Bronchial epithelial cell (primary cell): ENCODE data around the gene CCDC3. TPM values are rescaled to one million over a fixed set of nuclear protein-coding genes. Genes with fewer than 3 reads are reported as not detected.

Experiments used
- DNase-seq: peaks from one replicate; pipeline ENCODE4 v3.0.0-alpha.2; 2010; ENCODE audit warnings: low read depth
- FAIRE-seq: peaks from 2 replicates; lab custom pipeline; 2011; peaks lifted over from hg19 to GRCh38; lab: Jason Lieb, UNC
- H3K27me3 ChIP-seq: 2 replicates; pipeline ENCODE4 v1.5.1; 2011; ENCODE audit warnings: low read length; ENCODE audit not compliant: control insufficient read depth, insufficient read depth
- H3K36me3 ChIP-seq: 2 replicates; pipeline ENCODE4 v1.5.1; 2011; ENCODE audit warnings: low read length; ENCODE audit not compliant: control insufficient read depth, insufficient read depth
- H3K4me3 ChIP-seq: 2 replicates; pipeline ENCODE4 v1.5.1; 2011; ENCODE audit warnings: mild to moderate bottlenecking, low read depth, low read length, control low read depth
- CTCF ChIP-seq: IDR thresholded peaks from 2 replicates; pipeline ENCODE4 v1.5.1; 2011; ENCODE audit warnings: mild to moderate bottlenecking, moderate library complexity, low read length, control low read depth, inconsistent platforms; ENCODE audit not compliant: insufficient read depth, severe bottlenecking
- total RNA-seq: library from RNA; depleted of rRNA; stranded (reverse); fragments of >200 nt; gene quantifications from 2 replicates; pipeline ENCODE4 v1.2.1, GENCODE V29; 2014

CCDC3 gene
- total RNA-seq, 1 donor from 2014 or later, result 1.8 TPM

DNA sequence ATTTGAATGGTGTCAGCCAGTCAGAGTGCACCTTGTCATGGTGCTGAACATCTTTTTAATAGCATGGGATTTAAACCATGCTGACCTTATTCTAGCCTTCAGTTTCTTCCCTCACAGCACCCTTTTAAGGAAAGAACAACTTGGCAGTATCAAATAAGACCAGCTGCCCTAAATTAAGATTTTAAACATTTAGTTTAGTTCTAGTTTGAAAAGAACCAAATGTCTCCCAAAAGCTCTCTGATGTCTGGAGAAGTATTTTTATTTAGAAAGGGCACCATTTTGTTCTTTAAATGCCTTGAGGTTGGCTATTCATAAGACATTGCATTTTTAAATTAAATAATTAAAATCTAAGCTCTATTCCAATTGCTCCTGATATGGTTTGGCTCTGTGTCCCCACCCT is 121.1 kb downstream of the CCDC3 start:
- FAIRE-seq (no peak), DNase-seq (no peak)
- H3K36me3 ChIP-seq, result no peaks in the 10 kb centered on the region
- H3K27me3 ChIP-seq, result no peaks in the 10 kb centered on the region
- no peak for TF ChIP-seq CTCF
- H3K4me3 ChIP-seq, result no peak overlapping the region

GRCh38 chr10:12877150-12877549 is 124.4 kb downstream of the CCDC3 start:
- no peaks in the 10 kb centered on the region for H3K27me3 ChIP-seq
- FAIRE-seq, result no peak

DNA sequence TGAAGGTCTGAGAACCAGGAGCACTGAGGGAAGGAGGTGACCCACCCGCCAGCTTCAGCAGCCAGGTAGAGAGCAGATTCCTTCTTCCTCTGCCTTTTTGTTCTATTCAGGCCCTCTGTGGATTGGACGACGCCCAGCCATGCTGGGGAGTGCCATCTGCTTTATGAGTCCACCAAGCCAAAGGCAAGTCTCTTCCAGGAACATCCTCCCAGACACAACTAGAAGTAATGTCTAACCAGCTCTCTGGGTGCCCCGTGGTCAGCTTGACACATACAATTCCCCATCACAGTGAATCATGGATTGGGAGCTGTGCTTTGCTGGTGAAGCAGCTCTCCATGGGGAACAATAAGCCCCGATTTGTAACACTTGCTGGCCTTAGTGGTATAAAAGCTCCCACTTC is 125.2 kb downstream of the CCDC3 start:
- DNase-seq (no peak), FAIRE-seq (no peak)

More at GRCh38 chr10:12877150-12877549, 124.4 kb downstream of the CCDC3 start:
- Histone ChIP-seq H3K36me3 (no peaks in the 10 kb centered on the region), H3K4me3 (no peak overlapping the region)
- DNase-seq, result no peak
- TF ChIP-seq CTCF, result no peak

DNA sequence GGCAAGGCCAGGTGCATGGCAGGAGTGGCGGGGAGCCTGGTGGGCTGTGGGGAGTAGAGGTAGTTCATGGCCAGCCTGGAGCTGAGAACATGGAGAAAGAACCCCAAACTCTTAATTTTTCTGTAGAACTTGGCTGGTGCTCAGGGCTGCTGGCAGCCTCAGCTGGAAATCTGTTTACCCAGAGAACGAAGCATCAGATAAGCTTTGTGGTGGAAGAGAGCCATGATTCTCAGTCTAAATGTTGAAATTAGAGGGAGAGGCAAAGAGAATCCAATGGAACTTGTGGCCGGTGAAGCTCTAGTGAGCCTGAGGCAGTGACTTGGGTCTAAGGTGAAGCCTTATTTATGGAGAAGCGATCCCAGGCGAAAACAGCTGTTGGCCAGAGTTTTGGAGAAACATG is 126.4 kb downstream of the CCDC3 start:
- FAIRE-seq (no peak), DNase-seq (no peak)
- Histone ChIP-seq H3K4me3 (no peak overlapping the region), H3K36me3 (no peaks in the 10 kb centered on the region), H3K27me3 (no peaks in the 10 kb centered on the region)
- TF ChIP-seq CTCF, result no peak

More for the DNA sequence above, 125.2 kb downstream of the CCDC3 start:
- no peak overlapping the region for H3K4me3 ChIP-seq
- H3K27me3 ChIP-seq, result no peaks in the 10 kb centered on the region
- TF ChIP-seq CTCF, result no peak
- no peaks in the 10 kb centered on the region for H3K36me3 ChIP-seq

DNA sequence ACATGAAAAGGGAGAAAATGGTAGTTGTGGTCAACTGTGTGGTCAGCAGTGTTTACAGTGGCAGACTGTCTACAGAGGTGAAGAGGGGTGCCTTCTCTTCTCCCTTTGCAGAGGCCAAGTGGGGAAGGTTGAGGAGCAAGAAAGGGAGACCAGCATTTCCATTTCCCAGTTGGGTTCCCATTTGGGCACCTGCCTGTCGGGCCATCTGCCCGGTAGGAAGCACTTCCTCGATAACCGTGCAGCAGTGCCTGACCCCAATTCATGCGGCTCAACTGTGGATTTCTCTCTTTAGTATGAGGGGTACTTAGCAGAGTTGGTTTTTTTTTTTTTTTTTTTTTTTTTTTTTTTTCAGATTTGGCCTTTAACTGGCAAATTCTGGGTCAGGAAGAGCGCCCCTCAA is 127.0 kb downstream of the CCDC3 start:
- no peak for TF ChIP-seq CTCF
- Histone ChIP-seq H3K4me3 (no peak overlapping the region), H3K27me3 (no peaks in the 10 kb centered on the region), H3K36me3 (no peaks in the 10 kb centered on the region)
- DNase-seq (no peak), FAIRE-seq (no peak)

- Histone ChIP-seq H3K27me3 (no peaks in the 10 kb centered on the region), H3K4me3 (no peak overlapping the region), H3K36me3 (no peaks in the 10 kb centered on the region)
- FAIRE-seq (no peak), DNase-seq (no peak)
- no peak for TF ChIP-seq CTCF
Observed at GRCh38 chr10:12873172-12873571, 128.3 kb downstream of the CCDC3 start.
